Frontal cortex (tissue), 4 donors: ENCODE results near the gene TENM3. TPM values are rescaled to one million over a fixed set of nuclear protein-coding genes. Genes with fewer than 3 reads are reported as not detected.
"Not testable (repeated sequence)": the region's sequence is repeated elsewhere in the genome, so short reads cannot be mapped to it uniquely, and the experiment has no call there.

Experiments
- DNase-seq, 2 donors: peaks; one replicate each; pipeline ENCODE4 v3.0.0; 2012; ENCODE audit warnings: low spot score in 2 of 2
- FAIRE-seq: peaks from 2 replicates; lab custom pipeline; 2012; peaks lifted over from hg19 to GRCh38; lab: Jason Lieb, UNC
- total RNA-seq: library from RNA; depleted of rRNA; stranded (reverse); fragments of >200 nt; gene quantifications from one replicate; pipeline ENCODE4 v1.2.3, GENCODE V29; 2014
- donor health status: control.
- donor health status: control.
- donor health status: control.

Gene TENM3
- 78.3 TPM for total RNA-seq

DNA sequence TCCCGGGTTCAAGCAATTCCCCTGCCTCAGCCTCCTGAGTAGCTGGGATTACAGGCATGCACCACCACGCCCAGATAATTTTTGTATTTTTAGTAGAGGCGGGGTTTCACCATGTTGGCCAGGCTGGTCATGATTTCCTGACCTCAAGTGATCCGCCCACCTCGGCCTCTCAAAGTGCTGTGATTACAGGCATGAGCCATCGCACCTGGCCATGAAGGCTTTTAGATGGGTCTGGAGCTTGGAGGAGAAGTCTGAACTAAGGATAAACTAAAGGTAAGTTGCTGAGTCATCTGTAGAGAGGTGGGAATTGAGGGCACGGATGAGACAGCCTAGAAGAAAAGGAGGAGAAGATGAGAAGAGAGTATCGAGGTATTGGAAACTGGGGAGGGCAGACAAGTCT is at the start of gene TENM3:
TENM3 (plus strand) TSS at position 199 of the 400 bp plus-strand sequence. CDS start 80,619 bp downstream, outside the sequence.
- FAIRE-seq: not testable (repeated sequence)

DNA sequence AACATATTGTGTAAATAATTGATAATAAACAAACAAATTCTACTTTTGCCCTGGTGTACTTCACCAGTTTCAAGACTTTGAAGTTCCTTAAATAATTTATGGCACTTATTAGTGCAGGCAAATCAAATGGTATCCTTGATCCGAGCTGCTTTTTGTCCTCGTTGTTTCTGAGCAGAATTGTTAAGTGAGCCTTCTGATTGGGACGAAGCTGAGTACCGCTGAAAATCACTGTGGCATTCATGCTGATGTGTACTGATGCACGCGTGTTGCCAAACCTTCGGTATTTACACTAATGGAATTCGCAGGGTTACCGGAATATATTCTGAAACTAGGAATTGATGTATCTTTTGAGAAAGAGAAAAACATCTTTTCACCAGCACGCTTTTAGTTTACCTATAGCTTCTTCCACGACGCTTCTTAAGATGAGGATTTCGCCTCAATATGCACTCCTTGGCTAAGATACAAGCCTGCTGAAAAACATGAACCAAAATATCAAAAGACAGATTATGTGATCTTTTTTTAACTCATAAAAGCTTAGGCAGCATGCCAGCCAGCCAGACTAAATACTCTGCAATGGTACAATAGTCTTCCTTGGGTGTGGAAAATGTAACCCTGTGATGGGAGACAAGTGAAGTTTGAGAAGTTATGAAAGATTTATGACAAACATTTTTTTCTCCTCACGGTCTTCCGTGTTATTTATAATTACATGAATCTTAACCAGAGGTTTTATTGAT is 48.9 kb upstream of the TENM3 start:
- DNase-seq (no peak), FAIRE-seq (no peak)

More for the DNA sequence above, at the start of gene TENM3:
- not testable (repeated sequence) for DNase-seq

DNA sequence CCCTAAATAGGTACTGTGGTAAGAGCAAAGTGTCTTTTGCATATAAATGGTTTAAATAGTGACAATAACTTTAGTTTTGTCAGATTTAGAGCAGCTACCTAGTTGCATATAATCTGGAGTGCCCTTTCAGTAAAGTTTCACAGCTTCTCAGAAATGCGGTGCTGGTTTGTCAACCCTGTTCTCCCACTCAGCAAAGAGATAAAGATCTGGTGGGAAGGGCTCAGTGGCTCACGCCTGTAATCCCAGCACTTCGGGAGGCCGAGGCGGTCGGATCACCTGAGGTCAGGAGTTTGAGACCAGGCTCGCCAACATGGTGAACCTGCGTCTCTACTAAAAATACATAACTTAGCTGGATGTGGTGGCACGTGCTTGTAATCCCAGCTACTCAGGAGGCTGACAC is 45.6 kb upstream of the TENM3 start:
- DNase-seq (no peak), FAIRE-seq (no peak)

DNA sequence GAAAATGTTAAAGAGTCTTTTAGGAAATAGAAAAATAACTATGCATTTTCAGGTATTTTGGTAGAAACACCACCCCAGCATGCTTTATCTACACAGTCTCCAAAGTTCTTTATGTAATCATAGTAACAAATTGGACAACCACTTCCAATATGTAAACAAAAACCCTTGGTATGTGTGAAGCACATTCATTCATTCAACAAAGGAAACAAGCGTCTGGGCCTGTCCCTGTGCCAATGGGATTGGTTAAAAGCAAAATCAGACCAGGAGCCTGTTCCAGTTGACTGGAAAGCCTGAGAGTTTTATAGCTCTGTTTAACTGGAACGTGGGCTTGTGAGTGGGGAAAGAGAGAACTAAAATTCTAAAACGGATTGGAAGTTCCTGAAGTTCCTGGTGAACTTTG is 41.3 kb upstream of the TENM3 start:
- DNase-seq: no peak
- FAIRE-seq: no peak

DNA sequence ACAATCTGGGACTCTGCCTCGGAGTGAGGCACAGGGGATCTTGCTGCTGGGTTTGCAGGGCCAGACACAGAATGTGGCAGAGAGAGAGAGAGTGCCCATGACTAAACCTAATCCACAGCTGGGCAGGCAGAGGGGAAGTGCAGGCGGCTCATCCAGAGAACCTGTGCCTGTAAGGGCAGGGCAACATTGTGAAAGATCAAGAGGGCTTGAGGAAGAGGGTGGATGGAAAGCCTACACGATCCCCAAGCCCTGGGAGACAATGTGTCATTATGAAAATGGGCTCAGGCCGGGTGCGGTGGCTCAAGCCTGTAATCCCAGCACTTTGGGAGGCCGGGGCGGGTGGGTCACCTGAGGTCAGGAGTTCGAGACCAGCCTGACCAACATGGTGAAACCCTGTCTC is 40.6 kb upstream of the TENM3 start:
- DNase-seq: no peak
- no peak for FAIRE-seq

DNA sequence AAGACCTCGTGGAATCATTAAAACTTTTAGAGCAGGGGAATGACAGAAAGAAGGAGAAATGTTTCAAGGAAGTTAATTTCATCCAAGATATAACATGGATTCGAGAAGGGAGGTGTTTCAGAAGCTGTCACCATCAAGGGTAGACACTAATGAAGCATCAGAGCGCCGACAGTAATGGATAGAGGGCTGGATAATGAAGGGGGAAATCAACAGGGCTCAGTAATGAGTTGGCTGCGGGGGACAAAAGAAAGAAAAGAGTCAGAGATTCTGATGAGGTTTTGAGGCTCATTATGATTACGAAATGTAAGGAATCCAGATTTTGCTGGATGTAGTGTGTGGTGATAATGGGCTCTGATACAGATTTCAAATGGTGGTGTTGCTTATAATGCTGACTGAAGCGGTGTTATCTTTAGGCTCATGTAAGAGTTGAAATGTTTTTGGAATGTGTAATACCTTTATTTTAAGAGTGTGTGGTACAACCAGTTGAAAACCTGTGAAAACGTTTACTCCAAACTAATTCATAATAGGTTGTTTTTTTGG is 39.3 kb upstream of the TENM3 start:
- DNase-seq: no peak
- FAIRE-seq: no peak

DNA sequence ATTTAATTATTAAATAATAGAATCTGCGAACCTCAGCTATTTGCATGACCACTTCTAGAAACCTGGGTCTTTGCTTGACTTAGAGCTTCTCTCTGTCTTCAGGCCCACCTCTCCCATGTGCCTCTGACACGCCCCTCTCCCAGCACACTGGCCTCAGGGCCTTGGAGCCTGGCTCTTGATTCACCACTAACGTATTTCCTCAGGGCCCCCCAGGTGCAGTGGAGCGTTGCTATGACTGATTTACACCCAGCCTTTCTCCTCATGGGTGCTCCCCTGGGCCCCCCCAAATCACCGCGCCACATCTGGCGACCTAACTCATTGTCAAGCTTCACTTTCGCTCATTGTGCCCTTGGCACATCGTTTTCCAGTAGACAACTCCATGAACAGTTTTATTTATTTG is 37.9 kb upstream of the TENM3 start:
- FAIRE-seq (no peak), DNase-seq (no peak)

DNA sequence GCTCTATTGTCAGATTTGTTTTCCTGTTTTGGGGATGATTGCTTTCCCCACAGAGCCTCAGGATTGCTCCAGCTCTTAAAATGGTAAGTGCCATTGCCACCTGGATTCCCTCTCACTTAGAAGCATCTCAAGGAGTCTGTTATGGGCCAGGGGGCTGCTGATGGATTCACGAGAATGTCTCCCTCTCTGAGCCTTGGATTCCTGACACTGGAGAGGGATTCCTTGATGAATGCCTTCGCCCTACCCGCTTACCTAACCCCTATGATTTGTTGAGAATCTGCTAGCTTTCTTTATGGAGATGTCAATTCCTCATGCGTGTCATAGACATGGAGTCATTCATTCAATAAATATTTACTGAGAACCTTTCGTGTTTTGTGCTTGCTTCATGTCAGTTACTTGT is 36.9 kb upstream of the TENM3 start:
- no peak for DNase-seq
- FAIRE-seq: no peak

DNA sequence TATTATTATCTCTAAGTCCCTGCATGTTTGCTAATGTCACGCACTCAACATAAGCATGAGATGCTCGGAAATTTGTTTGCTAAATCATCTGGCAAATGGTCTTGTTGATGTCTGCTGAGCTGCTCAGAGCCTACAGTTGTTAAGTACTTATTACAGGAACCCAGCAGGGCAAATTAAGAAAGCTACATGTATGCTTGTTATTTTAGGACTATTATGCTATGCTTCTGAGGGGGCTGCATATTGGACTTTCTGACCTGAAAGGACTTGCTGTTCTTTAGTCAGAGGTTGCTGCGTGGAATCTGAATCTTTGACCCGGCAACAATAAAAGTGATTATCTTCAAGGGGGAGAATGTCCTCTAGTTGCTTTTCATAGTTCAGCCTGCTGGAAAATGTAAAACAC is 36.3 kb upstream of the TENM3 start:
- FAIRE-seq (no peak), DNase-seq (no peak)

DNA sequence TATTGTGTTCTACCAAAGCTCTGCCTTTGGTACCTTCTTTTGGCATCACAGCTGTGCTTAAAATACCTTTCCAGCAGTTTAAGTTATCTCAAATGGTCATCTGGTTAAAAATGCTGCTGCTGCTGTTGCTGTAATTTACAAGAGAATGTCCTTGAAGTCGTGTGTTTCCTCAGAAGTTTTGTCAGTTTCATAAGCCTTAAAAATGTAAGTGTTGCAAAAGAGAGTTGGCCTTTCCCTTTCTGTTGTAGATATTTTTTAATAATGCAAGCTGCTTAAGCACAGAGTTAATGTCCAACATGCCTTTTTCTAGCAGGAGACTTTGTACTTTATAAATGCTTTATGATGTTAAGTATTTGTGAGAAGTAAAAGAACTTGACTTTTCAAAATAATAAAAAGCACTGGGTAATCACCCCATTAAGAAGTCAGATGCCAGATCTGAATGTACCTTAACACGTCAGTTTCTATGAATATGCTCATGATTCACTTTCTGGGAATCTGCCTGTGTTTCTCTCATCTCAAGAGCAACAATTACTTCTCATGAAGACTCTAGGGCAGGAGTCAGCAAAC is 35.3 kb upstream of the TENM3 start:
- FAIRE-seq (no peak), DNase-seq (no peak)

DNA sequence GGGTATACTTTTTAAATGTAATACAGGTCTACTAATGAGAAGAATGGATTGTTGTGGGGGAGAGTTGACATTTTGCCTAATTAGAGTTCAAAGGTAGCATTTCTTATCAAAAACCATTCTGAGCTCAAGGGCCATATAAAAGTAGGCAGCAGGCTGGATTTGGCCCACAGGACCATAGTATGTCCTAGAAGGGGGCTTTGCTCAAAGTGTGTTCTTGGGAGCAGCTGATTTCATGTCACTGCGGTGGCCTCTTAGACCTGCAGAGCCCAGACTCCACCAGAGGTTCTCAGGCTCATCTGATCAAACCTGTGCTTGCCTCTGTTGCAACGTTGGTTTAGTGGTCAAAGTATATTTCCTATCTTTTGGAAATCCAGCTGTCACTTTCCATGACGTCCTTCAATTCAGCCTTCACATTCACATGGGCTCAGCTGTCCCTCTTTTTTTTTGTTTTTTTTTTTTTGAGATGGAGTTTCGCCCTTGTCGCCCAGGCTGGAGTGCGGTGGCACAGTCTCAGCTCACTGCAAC is 34.6 kb upstream of the TENM3 start:
- DNase-seq (no peak), FAIRE-seq (no peak)

DNA sequence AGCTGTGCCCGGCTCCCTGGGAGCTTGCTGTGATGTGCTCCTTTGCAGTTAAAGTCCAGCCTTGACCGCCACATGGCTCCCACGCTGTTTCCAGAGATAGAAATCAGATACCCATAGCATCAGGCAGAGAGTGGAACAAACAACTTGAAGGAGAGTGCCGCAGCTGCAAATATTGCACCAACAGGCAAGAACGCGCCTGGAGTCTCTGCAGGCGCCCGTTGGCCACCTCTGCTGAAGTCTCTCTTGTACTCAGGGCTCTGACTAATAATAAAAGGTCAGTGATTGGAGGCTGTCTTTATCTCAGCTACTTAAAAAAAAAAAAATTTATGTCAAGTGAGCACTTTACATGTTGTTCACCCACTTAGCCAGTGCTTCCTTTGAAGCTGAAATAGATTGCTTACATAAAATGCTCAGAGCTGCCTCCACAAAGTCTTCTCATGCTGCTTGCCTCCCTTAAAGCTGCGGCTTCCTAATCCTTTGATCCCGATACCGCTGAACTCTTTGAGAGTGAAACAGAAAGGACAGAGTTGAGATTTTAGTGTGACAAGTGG is 30.9 kb upstream of the TENM3 start:
- DNase-seq: no peak
- no peak for FAIRE-seq

DNA sequence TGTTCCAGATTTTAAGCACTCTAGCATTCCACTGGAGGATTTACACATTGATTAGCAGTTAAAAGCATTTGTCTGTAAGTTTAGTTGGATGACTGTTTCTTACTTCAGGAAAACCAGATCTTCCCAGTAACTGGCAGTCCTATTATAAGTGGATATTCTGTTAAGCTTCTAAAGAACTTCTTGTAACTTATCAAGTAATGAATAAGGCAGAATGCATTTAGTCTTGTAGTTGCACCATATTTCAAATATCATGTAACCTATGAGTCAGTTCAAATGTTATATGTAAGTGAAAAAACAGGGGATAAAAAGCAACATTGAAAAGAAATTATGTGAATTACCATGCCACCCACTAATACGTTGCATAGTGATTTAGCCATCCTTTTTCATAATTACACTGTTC is 30.2 kb upstream of the TENM3 start:
- FAIRE-seq (no peak), DNase-seq (no peak)

DNA sequence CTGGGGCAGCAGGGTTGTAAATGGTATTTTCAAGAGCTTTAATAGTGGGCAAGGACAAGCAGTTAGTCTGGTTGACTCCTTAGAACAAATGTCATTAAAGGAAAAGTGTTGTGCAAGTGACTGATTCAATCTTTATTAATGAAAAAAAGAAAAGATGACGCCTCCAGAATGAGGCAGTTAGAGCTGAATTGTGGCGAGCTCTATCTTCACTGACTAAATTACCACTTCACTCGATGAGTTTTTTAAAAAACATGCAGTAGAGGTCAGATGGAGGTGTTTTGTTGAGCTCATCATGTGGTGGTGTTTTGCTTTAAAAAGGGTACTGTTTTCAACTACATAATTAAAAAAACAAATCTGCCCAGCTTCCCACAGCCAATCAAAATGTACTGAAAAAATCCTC is 28.1 kb upstream of the TENM3 start:
- FAIRE-seq (no peak), DNase-seq (no peak)

DNA sequence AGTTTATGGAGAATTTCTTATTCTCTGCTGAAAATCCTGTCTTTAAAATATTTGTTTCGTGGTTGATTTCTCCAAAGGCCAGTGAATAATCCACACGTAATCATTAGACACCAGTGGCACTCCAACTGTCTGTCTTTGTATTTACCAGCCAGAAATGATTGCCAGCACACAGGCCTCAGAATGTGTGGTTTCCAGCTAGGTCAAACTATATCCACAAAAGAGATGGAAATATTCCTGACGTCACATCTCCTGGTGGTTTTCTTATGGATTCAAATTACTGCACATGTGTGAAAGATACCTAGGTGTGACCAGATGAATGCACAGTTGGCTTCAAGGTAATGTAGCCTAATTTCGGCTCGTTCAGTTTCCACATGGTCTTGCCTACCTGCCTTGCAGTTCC is 27.2 kb upstream of the TENM3 start:
- DNase-seq (no peak), FAIRE-seq (no peak)

DNA sequence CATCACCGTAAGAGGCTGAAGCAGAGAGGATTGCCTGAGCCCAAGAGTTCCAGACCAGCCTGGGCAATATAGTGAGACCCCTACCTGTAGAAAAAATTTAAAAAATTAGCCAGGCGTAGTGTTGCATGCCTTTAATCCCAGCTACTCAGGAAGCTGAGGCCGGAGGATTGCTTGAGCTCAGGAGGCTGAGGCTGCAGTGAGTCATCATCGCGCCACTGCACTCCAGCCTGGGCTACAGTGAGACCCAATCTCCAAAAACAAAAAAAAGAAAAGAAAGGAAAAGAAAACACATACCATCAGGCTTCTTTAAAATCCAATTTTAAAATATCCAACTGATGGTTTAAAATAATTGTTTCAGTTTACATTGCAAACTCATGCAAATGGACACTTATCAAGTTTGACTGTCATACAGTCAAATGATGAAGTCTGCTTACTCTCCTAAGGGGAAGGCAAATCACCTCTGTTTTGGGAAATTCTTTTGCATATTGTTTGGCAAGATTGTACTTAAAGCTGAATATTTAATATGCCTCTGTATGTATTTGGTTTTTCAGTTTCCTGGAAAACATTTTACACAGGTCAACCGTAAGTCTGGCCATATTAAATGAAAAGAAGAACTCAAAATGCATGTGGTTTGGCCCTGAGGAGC is 23.7 kb upstream of the TENM3 start:
- DNase-seq (no peak), FAIRE-seq (no peak)

DNA sequence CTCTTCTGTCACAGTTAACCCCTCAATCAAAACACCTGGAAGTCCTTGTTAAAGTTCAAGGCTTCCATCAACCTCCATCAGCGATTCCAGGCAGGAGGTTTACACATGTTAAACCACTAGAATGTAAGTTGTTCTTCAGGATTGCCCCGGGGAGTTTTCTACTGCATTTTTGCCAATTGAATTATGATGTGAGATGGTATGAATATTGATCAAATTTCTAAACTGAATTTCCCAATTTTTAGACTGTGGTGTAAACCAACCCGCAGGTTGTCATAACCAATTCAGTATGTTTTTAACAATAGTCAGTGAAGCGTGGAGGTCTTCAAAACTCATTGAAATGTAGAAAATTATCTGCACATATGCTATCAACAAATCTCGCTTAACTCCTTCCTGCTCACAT is 21.2 kb upstream of the TENM3 start:
- FAIRE-seq (no peak), DNase-seq (no peak)

DNA sequence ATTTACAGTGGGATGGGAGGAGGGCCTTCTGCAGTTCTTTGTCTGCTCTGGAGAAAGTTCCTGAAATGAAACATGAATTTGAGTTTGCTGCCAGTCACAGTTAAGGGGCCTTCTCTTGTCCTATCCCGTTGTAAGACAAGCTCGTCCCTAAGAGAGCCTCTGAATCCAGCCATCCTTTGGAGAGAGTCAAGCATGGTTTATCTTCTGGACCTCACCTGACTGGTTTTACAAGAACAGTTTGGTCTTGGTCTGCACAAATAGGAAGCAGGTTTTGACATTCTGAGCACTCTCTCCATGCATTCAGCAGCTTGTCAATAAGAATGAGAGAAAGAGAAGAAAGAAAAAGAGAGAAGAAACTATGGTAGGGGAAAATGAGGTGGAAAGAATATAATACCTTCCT is 20.4 kb upstream of the TENM3 start:
- no peak for FAIRE-seq

DNA sequence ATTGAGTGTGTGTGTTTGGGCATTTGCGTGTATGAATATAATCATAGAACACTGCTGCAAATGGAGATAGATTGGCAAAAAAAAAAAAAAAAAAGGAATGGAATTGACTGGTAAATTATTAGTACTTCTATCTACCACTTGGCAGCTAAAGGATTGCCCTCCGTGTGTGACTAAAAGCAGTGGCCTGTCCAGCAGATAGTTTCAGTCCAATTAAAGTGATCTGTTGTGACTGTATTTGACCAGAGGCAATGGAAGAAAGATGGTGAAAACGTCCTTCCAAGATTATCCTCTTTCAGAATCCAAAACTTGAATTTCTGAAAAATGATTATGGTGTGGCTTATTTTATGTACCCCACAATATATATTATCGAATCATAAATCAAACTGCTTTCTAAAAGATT is 19.5 kb upstream of the TENM3 start:
- DNase-seq (no peak), FAIRE-seq (no peak)

More for the DNA sequence above, 20.4 kb upstream of the TENM3 start:
- DNase-seq: no peak

DNA sequence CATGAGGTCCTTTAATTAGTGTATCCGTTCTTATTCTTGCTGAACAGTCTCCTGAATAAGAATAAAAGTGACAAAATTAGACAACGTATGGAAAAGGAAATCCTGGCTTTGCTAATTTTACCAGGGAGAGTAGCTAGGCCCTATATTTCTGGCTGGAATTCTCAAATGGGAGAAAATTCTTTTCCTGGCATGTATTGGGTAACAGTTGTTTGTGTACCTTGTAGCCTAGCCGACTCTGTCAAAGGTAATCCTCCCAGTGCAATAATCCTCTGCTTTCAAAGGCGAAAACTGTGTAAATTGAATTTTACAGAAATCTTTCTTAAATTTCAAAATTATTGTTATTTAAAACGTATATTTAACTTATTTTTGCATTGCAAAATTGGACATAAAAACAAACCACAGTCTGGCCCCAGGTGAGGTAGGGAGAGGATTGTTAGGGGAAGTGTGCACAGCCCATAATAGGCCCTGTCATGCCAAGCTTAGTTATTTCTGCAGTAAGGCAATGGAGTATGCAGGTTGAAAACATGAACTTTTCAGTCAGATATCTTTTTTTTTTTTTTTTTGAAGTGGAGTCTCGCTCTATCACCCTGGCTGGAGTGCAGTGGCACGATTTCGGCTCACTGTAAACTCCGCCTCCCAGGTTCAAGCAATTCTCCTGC is 18.9 kb upstream of the TENM3 start:
- FAIRE-seq: no peak
- no peak for DNase-seq
